ENCODE results near the gene SLC35E1.

GRCh38 chr19:16607819-16608218 lies 35.6 kb upstream of the SLC35E1 start:
- TF ChIP-seq HMG20A (CRISPR knock-in tag; IDR thresholded peaks at IDR 0.05; ENCODE audit: borderline replicate concordance): no peak
- no peak for TF ChIP-seq CTCF (CRISPR knock-in tag; IDR thresholded peaks at IDR 0.05)
- TF ChIP-seq FOSL2 (CRISPR knock-in tag; IDR thresholded peaks at IDR 0.05): no peak
- no peak for TF ChIP-seq ZZZ3 (CRISPR knock-in tag; IDR thresholded peaks at IDR 0.05; ENCODE audit: borderline replicate concordance)
- no peak for TF ChIP-seq RAD21 (CRISPR knock-in tag; IDR thresholded peaks at IDR 0.05)
- no peak for TF ChIP-seq MAZ (IDR thresholded peaks at IDR 0.05; ENCODE audit: borderline replicate concordance, low read depth, low read length)
- no peak for TF ChIP-seq MAZ (CRISPR knock-in tag; IDR thresholded peaks at IDR 0.05; ENCODE audit: low read depth)
- TF ChIP-seq ZNF12 (CRISPR knock-in tag; IDR thresholded peaks at IDR 0.05): no peak
- no peak for TF ChIP-seq HNF4A (CRISPR knock-in tag; IDR thresholded peaks at IDR 0.05)

Measured in HepG2 (cell line).